Panc1 (cell line): ENCODE measurements around the gene TMEM203.

ENCODE experiments used
- CTCF ChIP-seq: fragments of 450-650 bp; IDR thresholded peaks from 2 replicates; pipeline ENCODE4 v1.5.1; 2017; ENCODE audit warnings: mild to moderate bottlenecking
- POLR2AphosphoS5 ChIP-seq: IDR thresholded peaks from 2 replicates; pipeline ENCODE4 v1.6.1; 2012; ENCODE audit warnings: mild to moderate bottlenecking, low read depth, low read length, moderate library complexity

DNA sequence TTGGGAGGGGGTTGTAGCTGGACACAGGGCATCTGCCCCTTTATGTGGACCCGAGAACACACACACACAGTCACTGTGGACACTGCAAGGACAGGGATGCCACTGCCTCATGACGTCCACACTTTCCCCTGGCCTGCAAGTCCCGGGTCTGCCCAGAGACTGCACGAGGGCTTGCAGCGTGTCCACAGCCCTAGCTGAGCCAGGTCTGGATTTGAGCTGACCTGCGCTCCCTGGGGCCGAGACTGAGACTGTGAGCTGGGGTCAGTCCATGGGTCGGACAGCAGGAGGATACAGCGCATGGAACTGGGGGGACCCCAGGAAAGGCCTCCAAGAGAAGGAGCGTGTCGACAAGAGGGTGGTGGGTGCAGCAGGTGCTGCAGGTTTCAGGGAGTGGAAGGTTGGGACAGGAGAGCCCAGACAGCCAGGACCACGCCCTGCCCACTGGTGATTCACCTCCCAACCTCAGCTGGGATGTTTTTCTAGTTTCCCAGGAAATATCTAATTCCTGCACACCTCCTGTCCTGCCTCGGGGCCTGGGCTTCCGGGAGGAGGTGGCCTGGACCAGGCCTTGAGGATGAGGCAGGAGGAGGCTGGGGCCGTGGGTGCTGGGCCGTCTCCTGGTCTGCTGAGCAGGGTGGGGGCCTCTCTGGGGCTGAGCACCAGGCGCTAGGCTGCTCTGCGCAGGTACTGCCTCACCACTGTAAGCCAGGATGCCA lies 21.0 kb upstream of the TMEM203 start:
- no peak for TF ChIP-seq CTCF
- no peak for TF ChIP-seq POLR2AphosphoS5
